ENCODE measurements around the gene HSBP1.
A peak's percentile ranks its signal among the peaks of the same experiment; 100 is the strongest.

The HSBP1 gene

GRCh38 chr16:83807710-83808572 lies at the start of gene HSBP1:
Gene HSBP1 (plus strand): TSS chr16:83807978. CDS start chr16:83808077, 99 bp downstream.
- DNase-seq = peak; percentile 94

DNA sequence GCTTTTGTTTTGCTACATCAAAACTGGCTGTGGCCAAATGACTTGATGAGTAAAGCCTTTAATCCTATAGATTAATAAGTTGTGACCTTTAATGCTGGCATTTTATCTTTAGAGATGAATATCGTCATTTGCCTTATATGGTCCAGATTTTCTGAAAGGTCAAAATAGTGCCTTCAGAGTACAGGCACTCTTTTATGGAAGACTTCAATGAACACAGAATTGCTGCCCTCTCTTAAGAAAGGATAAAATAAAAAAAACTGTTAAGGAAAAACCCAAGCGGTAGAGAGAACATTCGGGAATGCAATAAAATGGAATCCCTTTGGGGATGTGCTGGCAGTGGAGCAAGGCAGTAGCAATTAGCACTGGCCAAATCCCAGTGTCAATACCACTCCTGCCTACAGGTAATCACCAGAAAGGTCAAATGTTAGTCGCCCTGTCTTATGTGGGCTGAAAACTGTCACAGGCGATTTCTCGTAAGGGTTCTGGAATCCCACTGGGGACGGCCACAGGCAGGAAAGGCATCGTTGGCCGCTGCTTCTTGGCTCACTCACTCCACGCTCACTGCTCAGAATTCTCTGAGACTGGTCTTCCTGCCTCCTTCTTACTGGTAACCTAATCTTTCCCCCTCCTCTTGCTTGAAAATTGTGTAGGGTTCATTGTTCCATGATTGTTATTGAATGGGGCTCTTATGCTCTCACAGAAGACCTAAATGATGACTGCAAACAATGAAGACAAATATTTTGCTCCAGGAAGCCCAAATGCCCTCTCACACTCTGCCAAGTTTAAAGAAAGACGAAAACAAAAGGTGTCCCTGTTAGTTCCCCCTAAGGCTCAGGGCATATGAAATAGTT lies 45.4 kb upstream of the HSBP1 start:
- no peak for DNase-seq

DNA sequence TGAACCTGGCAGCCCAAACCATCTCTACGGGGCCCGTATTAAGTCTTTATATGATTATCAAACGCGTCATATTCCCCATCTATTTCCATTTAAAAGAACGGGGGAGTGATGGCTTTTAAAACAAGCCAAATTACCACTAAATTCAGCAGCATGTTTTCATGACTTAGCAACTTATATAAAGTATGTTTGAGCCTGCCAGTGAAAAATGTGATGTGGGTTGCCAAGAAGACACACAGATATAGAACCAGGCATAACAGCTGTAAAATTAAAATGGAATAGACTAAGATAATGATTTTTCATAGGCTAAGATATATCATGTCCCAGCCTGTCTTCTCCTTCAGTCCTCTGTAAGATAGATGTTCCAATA lies 44.8 kb upstream of the HSBP1 start:
- DNase-seq = no peak

- DNase-seq = no peak
These were observed 38.8 kb upstream of the HSBP1 start for GRCh38 chr16:83768986-83769385.

GRCh38 chr16:83769397-83770008 lies 38.3 kb upstream of the HSBP1 start:
- DNase-seq = peak; percentile 36

DNA sequence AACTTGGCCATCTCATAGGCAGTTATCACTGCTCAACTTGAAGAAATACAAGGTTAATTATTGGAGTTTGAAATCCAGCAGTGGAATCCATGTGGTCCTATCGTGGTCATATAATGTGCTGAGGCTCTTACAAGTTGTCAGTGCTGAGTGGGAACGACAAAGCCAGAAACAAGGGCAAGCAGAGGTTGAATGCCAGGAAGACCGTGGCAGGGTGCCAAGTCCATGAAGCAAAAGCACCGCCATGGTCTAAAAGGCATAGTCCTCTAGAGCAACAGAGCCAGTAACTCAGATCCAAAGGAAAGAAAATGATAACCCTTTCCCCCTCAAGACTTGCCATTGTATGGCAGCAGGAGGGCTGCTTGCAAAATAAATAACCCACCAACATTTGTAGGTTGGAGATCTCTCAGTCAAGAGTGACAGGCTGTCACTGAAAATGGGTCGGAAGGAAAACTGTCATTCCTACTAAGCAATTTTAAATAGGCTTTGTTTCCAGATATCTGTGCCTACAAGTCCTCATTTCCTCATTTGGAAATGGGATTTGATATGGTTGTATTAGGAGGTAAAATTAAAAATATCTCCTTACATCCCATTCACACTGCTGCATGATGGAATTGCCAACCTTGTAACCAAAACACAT lies 36.4 kb upstream of the HSBP1 start:
- no peak for DNase-seq

GRCh38 chr16:83772806-83773205 lies 35.0 kb upstream of the HSBP1 start:
- no peak for DNase-seq

GRCh38 chr16:83774066-83774465 lies 33.7 kb upstream of the HSBP1 start:
- no peak for DNase-seq

DNA sequence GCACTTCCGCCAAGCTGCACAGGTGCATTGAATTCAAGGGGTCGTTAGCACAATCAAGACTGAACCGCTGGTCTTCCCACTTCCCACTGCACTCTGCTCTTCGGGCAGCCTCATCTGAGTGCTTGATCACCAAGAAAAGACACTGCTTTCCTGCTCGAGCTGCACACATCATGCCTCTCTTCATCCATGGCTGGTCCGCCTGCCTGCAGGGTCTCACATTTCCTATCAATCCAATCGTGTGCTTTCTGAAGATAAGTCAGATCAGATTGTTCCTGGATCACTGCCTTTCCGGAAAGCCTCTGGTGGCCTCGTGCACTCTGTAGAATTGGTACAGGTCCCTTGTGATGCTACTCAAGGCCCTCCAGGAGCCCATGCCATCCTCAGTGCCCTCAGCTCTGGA lies 30.8 kb upstream of the HSBP1 start:
- DNase-seq = no peak

GRCh38 chr16:83779886-83780285 lies 27.9 kb upstream of the HSBP1 start:
- DNase-seq = no peak

DNA sequence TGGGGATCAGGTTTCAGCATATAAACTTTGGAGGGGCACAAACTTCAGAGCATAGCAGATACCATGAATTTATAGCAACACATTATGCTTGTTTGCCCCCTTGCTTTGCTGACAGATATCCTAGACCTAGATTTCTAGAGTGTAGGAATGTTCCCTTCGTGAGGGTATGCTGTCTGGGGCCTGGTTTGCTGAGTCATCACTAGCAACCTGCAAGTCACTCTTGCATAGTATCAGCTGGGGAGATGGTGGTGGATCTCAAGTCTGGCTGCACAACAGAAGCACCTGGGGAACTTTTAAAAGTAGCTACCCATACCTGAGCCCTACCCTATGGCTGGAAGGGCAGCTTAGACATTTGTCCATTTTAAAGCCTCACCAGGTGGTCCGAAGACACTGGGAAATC lies 22.3 kb upstream of the HSBP1 start:
- DNase-seq = no peak

DNA sequence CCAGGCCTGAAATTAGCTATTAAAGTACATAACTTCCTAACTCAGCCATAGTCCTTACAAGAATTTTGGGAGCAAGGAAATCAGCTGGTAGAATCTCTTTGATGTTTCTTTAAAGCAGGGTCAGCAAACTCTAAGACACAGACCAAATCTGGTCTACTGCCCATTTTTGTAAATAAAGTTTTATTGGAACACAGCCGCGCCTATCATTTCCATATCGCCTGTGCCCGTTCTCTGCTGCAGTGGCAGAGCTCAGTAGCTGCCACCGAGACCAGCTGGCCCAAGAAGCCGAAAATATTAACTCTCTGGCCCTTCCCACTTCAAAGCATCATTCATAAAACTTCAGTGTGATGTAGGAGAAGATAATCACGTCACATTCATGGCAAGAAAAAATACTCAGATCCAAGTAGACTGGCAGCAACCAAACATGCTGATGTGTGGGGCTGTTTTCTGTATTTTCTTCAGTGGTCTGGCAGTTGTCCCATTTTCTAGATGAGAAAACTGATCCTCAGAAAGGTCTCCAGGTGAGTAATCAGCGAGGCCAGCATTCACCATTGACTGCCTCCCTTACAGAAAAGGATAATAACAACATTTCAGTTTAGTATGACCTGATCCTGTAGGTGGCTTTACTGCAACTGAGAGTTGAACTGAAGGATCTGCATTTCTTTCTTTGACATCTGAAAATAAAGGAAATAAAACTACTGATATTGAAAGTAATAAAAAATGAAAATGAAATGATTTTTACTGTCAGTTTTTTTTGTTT lies 18.0 kb upstream of the HSBP1 start:
- no peak for DNase-seq

DNA sequence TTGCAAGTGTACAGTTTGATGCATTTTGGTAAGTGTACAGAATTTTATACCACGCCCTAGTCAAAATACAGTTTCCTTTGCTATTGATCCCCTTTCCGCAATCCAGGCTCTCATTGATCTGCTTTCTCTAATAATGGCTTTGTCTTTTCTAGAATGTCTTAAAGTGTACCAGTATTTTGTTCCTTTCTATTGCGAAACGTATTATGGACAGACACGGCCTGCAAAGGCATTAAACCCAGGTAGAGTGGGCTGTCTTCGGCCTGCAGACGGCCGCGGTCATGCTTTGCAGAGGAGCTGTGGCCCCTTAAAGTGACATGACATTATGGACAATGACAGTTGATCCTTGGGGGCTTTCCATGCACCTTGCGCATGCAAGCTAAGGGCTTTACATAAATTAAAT lies 15.9 kb upstream of the HSBP1 start:
- DNase-seq = no peak

GRCh38 chr16:83792391-83792790 lies 15.4 kb upstream of the HSBP1 start:
- DNase-seq = no peak

DNA sequence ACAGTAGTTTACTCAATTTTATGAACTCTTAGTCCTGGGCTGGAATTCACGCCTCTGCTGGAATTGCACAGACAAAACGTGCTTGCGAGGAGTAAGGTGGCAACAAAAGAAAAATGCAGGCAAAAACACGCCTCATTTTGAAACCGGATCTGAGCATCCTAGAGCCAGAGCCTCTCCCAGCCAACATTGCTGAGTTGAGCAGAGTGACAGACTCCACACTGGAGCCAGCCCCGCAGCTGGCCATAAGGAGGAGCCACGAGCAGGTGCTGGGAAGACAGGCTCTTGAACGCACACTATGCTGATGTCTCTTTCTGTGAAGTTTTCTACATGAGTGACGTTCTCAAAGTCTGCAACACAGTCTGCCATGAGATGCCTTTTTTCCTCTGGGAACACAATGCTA lies 14.6 kb upstream of the HSBP1 start:
- no peak for DNase-seq

GRCh38 chr16:83794860-83795554 lies 12.8 kb upstream of the HSBP1 start:
- DNase-seq = no peak

- DNase-seq = no peak
These were observed 10.8 kb upstream of the HSBP1 start for GRCh38 chr16:83797013-83797412.

DNA sequence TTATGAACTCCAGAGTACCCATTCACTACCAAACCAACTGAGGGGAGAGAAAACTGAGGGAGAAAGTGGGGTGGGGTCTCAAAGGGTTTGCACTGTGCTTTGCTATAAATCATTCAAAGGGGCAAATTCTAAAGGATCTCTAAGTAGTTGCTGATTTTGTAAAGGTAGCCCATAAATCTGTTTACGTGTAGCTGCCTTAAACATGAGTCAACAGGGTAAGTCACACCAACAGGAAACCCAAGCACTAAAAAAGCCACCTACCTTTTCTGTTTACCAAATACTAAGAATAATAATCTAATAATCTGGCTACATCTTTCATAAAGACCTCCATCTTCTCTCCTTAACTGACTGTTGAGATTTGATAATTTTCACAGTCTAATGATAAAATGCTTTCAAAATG lies 8.4 kb upstream of the HSBP1 start:
- DNase-seq = no peak

DNA sequence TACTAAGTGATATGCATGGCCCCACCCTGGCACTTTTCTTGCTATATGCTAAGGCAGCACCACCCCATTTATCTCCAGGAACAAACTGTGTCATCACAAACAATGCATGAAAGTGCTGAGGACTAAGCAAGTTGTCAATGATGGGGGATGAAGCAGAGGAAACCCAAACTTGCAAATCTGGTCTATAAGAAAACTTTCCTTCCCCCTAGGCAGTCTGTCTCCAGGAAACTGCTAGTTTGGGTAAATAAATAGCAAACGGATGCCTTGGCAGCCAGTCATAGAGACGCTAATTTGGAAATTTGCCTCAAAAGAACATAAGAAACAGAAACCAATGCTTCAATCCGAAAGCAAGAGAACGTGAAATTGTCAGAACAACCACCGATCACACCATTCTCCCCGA lies 5.6 kb upstream of the HSBP1 start:
- peak; percentile 24 for DNase-seq

GRCh38 chr16:83802554-83803205 lies 5.1 kb upstream of the HSBP1 start:
- no peak for DNase-seq

DNA sequence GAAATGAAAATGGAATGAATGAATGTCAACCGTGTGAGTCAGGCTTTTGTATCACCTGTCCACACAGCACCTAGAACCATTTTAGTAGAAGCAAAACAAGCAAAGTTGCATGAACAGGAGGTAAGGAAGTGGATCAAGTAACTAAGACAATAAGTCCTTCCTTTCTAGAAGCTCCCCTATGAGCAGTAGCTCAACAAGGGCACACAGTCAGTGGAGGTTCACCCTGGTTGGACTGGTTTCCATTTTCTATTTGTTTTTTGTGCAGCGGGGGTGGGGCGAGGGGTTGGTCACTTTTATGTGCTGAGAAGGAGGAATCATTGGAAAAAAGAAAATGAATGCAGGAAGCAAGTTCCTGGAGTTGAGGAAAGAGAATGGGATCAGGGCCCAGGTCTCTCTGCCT lies 4.0 kb upstream of the HSBP1 start:
- no peak for DNase-seq
